Cardiac septum (tissue), 1 donor: ENCODE data around the gene ATP6V0B. TPM values are rescaled to one million over a fixed set of nuclear protein-coding genes. Genes with fewer than 3 reads are reported as not detected.
A peak's percentile ranks its signal among the peaks of the same experiment; 100 is the strongest.

Experiments
- DNase-seq: peaks from one replicate; pipeline ENCODE4 v3.0.0-alpha.2; 2020; ENCODE audit warnings: low spot score
- intact Hi-C: fragments of 100-400 bp; cut with DNase I; formaldehyde crosslinking; loops from one replicate; pipeline ENCODE4 v1.14.0; 2022
- total RNA-seq: library from RNA; stranded (reverse); fragmentation: NEBNext Ultra II Directional; extraction: Animal tissue kit (Norgen Biotek cat#: 25700); gene quantifications from one replicate; pipeline ENCODE4 v1.2.1, GENCODE V29; 2021
- donor health status: DM: no; HTN: no; CAD: no.

The ATP6V0B gene
- total RNA-seq, 1 donor from 2014 or later = 81.6 TPM

GRCh38 chr1:43944860-43945259 is 29.9 kb upstream of the ATP6V0B start:
- no peak for DNase-seq
- intact Hi-C loops = loop anchor here (5.0 kb wide), 2 partner anchors 87 to 238 kb away; partner anchors contain the start of genes SLC6A9 and ST3GAL3

- intact Hi-C loops = loop anchor here (1.0 to 5.0 kb wide), 3 partner anchors 29 to 238 kb away; partner anchors contain the start of genes ATP6V0B, SLC6A9 and ST3GAL3
- no peak for DNase-seq
Observed at GRCh38 chr1:43945674-43946235, 29.0 kb upstream of the ATP6V0B start.

DNA sequence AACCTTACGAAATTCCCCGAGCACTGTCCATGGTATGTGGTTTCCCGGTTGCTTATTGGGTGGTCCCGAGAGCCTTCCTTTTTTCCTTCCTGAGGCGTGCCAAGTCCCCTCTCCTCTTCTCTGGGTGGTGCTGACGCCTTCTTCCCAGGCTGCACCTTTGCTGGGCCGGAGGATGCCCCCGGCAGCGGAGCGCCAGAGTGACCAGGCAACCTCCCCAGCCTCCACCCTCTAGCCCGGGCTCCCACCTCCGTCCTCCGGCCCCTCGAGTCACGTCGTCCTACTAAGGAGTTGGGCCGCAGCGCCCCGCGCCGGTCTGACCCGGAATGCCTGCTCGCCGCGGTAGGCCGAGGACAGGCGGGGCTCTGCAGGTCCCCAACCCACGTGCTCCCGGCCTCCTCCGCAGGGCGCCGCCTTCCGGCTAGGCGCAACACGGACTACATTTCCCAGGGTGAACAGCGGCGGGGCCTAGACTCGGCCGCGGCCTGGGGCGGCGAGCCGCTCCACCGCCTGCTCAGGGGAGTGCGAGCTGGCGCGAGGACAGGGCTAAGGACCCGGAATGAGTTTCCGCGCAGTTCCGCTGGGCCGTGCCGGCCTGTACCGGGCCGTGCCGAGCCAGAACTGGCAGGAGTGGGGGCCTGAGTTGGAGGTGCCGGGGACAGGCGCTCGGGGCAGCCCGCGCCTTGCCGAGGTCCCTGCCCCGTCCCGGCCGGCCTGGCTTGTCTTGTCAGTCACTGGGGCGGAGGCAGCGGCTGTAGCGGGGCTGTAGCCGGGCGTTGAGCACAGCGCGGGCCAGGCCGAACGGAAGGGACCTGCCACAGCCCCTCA is 28.3 kb upstream of the ATP6V0B start, which contains the start of gene IPO13:
Gene IPO13, plus strand, starts transcription at position 715 of the 825 bp plus-strand sequence. CDS start 651 bp downstream, outside the sequence.
- intact Hi-C loops = loop anchor here (1.0 to 5.0 kb wide), 3 partner anchors 28 to 239 kb away; partner anchors contain the start of genes ATP6V0B, SLC6A9 and ST3GAL3
- DNase-seq = peak; percentile 98

- intact Hi-C loops = loop anchor here (5.0 kb wide), 2 partner anchors 85 to 240 kb away; partner anchors contain the start of genes SLC6A9 and ST3GAL3
- no peak for DNase-seq
Observed at GRCh38 chr1:43947061-43947873, 27.5 kb upstream of the ATP6V0B start.

- intact Hi-C loops = loop anchor here (5.0 kb wide), 2 partner anchors 84 to 241 kb away; partner anchors contain the start of genes SLC6A9 and ST3GAL3
- no peak for DNase-seq
Observed at GRCh38 chr1:43947874-43948437, 26.8 kb upstream of the ATP6V0B start.

- intact Hi-C loops = loop anchor here (5.0 kb wide), 2 partner anchors 83 to 242 kb away; partner anchors contain the start of genes SLC6A9 and ST3GAL3
- no peak for DNase-seq
Observed at GRCh38 chr1:43949678-43950077, 25.1 kb upstream of the ATP6V0B start.

DNA sequence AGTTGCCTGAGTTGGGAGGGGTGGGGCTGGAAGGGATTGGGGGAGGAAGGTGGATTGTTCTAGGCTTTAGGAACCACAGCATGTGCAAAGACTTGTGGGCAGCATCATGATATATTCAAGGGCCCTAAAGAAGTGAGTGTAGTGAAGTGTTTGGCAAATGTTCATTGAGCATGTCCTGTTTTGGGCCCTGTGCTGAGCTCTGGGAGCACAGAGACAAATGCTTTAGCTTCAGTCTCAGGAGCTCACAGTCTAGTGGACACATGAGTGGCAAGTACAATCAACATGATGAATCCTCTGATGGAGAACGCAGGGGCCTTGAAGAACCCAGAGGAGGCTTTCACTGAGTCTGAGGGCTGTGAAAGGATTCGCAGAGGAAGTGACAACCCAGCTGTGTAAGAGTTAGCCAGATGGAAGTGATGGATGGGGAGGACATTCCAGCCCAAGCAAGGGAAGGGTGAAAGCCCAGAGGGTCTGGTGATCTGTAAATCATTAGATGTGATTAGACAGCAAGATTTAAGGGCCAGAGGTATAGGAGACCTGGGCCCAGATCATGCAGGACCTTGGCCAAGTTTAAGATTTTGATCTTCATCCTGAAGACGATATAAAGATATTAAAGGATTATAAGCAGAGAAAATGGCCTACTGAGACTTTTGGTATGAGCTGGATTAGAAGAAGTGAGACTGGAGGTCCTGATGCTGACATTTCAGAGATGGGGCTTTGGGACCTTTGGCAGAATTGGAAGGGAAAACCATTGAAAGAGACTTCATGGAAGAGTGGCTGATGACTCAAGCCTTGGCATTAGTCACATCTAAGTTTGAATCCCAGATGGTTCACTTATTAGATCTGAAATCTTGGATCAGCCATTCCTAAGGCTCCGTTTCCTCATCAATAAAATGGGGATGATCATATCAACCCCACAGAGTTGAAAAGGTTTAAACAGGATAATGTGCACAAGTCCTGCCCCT is 23.5 kb upstream of the ATP6V0B start:
- intact Hi-C loops = no loop called here
- no peak for DNase-seq

- intact Hi-C loops = no loop called here
- DNase-seq = no peak
Observed at GRCh38 chr1:43952731-43953346, 21.9 kb upstream of the ATP6V0B start.

GRCh38 chr1:43953361-43953760 is 21.4 kb upstream of the ATP6V0B start:
- DNase-seq = no peak
- intact Hi-C loops = no loop called here

DNA sequence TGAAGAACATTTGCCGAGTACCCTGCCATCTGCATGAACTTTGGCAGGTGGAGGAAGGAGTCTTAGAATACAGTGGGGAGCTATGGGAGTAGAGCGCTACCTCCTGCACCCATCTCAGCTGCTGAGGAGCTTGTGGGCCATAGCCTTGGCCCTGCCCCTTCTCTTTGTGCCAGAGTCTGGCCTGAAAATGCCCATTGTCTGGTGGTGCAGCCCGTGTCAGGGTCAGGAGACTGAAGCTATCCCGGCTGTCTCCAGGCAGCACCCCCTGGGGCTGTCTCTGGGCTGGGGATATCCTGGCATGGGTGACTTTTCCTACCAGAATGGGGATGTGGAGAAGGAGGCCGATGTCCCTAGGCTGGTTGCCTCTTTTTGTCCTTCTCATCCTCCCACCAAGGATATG is 20.7 kb upstream of the ATP6V0B start:
- DNase-seq = no peak
- intact Hi-C loops = no loop called here

- no peak for DNase-seq
- intact Hi-C loops = no loop called here
Observed at GRCh38 chr1:43956234-43956633, 18.5 kb upstream of the ATP6V0B start.

GRCh38 chr1:43957407-43958040 is 17.2 kb upstream of the ATP6V0B start:
- intact Hi-C loops = no loop called here
- DNase-seq = no peak

DNA sequence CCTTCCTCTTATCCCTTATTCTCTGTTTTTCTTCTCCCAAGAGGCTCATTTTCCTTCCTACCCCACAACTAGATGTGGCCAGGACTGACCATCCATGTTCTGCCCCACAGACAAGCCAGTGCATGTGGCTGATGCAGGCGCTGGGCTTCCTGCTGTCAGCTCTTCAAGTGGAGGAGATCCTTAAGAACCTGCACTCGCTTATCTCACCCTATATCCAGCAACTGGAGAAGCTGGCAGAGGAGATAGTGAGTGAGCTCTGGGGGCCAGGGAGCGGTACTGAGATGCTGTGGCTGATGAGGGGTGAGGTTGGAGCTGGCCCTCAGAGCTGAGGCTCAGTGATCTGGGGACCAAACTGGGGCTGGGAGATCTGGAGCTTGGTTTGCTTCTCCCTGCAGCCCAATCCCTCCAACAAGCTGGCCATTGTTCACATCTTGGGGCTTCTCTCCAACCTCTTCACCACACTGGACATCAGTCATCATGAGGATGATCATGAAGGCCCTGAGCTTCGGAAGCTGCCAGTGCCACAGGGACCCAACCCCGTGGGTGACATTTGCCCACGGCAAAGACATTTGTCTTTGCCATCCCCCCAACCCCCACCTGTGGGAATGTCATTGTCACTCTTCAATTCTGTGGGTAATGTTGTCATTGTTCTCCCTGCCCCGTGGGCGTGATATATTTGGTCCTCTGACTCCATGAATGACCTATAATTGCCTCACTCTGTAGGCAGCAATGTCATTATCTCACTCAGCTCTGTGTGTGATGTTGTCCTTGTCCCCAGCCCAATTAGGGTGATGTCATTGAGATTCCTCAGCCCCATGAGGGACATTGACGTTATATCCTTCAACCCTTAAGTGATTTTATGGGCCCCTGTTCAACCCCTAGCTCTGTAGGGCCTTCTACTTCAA is 16.2 kb upstream of the ATP6V0B start:
- no peak for DNase-seq
- intact Hi-C loops = no loop called here

GRCh38 chr1:43960798-43961197 is 14.0 kb upstream of the ATP6V0B start:
- no peak for DNase-seq
- intact Hi-C loops = no loop called here

DNA sequence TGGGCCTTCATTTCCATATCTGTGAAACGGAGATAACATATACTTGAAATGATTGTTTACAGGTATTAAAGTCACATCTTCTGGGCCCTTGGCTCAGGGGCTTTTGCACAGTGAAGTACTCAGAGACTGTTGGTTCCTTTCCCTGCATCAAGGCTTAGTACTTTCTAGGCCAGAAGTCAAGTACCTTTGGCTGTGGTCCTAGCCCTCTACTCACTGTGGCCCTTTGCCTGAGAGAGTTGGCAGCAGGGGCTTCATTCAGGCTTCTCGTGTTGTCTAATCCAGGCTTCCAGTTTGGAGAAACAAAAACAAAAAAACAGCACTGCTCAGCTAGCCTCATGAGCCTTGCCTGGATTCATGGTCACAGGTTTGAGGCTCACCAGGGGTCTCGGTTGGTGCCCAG is 13.1 kb upstream of the ATP6V0B start:
- intact Hi-C loops = no loop called here
- no peak for DNase-seq

DNA sequence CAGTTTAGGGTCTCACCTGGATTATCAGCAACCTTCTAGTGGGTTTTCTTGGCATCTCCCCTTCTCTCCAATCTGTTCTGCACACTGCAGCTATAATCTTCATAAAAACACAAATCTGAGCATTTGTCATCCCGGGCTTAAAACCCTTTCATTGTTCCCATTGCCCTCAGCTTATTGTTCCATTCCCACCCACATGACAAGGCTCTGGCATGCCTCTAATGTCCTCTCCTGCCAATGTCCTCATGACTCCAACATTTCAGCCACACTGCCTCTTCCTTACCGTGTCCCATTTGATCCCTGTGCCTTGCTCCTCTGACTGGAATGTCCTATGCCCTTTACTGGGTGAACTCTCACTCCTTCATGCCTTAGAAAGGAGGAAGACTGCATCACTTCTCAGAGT is 12.4 kb upstream of the ATP6V0B start:
- DNase-seq = no peak
- intact Hi-C loops = no loop called here
